ENCODE data around the gene G6PC3.

GRCh38 chr17:44085908-44086307, 15.4 kb downstream of the G6PC3 start:
- TF ChIP-seq BCL6B (tag by site-specific recombination; IDR thresholded peaks at IDR 0.05) = no peak
- no peak for TF ChIP-seq TSHZ1 (tag by site-specific recombination; IDR thresholded peaks at IDR 0.05; ENCODE audit: borderline replicate concordance)
- TF ChIP-seq MYNN (tag by site-specific recombination; IDR thresholded peaks at IDR 0.05; ENCODE audit: borderline replicate concordance) = no peak
- TF ChIP-seq CTCF (tag by site-specific recombination; IDR thresholded peaks at IDR 0.05) = no peak
- no peak for TF ChIP-seq HIC1 (tag by site-specific recombination; IDR thresholded peaks at IDR 0.05)
- no peak for TF ChIP-seq MZF1 (tag by site-specific recombination; IDR thresholded peaks at IDR 0.05; ENCODE audit: borderline replicate concordance)
